GM19468 (cell line): ENCODE data around the gene VSIG8.

ENCODE experiments used
- ATAC-seq: cut with Tn5 transposase; IDR thresholded peaks from one replicate; pipeline ENCODE4 v1.9.1; 2021; ENCODE audit warnings: mild to moderate bottlenecking, moderate library complexity, moderate number of reproducible peaks; ENCODE audit not compliant: unreplicated experiment; ENCODE audit errors: extremely low read depth

The VSIG8 gene

GRCh38 chr1:159860456-159860855, 2.0 kb downstream of the VSIG8 start:
- no peak for ATAC-seq

- no peak for ATAC-seq
Observed at GRCh38 chr1:159859767-159860322, 2.6 kb downstream of the VSIG8 start.

- no peak for ATAC-seq
Observed at GRCh38 chr1:159857889-159858288, 4.6 kb downstream of the VSIG8 start.

- no peak for ATAC-seq
Observed at GRCh38 chr1:159856576-159856975, 5.9 kb downstream of the VSIG8 start.

- ATAC-seq = no peak
Observed at GRCh38 chr1:159855709-159856108, 6.7 kb downstream of the VSIG8 start.

- ATAC-seq = peak; percentile 88
Observed at GRCh38 chr1:159854693-159855192, 7.7 kb downstream of the VSIG8 start.

- no peak for ATAC-seq
Observed at GRCh38 chr1:159854116-159854692, 8.3 kb downstream of the VSIG8 start.

GRCh38 chr1:159853417-159854115, 8.9 kb downstream of the VSIG8 start:
- ATAC-seq = no peak

- ATAC-seq = no peak
Observed at GRCh38 chr1:159851407-159851806, 11.1 kb downstream of the VSIG8 start.

GRCh38 chr1:159849626-159850366, 12.7 kb downstream of the VSIG8 start:
- no peak for ATAC-seq

- no peak for ATAC-seq
Observed at GRCh38 chr1:159848326-159848725, 14.1 kb downstream of the VSIG8 start.

GRCh38 chr1:159847231-159847630, 15.2 kb downstream of the VSIG8 start:
- no peak for ATAC-seq

- ATAC-seq = no peak
Observed at GRCh38 chr1:159845751-159846629, 16.5 kb downstream of the VSIG8 start.

GRCh38 chr1:159843459-159843858, 19.0 kb downstream of the VSIG8 start:
- no peak for ATAC-seq

GRCh38 chr1:159841749-159842148, 20.7 kb downstream of the VSIG8 start:
- ATAC-seq = no peak

- peak; percentile 42 for ATAC-seq
Observed at GRCh38 chr1:159839116-159839849, 23.2 kb downstream of the VSIG8 start.

- ATAC-seq = peak; percentile 38
Observed at GRCh38 chr1:159838715-159839114, 23.7 kb downstream of the VSIG8 start.

- ATAC-seq = no peak
Observed at GRCh38 chr1:159835862-159836525, 26.5 kb downstream of the VSIG8 start.

- ATAC-seq = no peak
Observed at GRCh38 chr1:159835356-159835755, 27.1 kb downstream of the VSIG8 start.
